GM23338 (cell line): ENCODE measurements around the gene MAP2K7.

Experiments used
- CREB1 ChIP-seq: fragments of 250-450 bp; sonication (Bioruptor Pico); IDR thresholded peaks from 2 replicates; pipeline ENCODE4 v1.5.0; 2020; ENCODE audit warnings: low read depth, mild to moderate bottlenecking, moderate library complexity
- EZH2 ChIP-seq: fragments of 200-600 bp; sonication (generic); IDR thresholded peaks from one replicate; pipeline ENCODE4 v1.8.0; 2017; ENCODE audit warnings: antibody characterized with exemption, mild to moderate bottlenecking, low read depth; ENCODE audit not compliant: unreplicated experiment
- EZH2phosphoT487 ChIP-seq: fragments of 200-600 bp; sonication (generic); IDR thresholded peaks from one replicate; pipeline ENCODE4 v1.8.1; 2018; ENCODE audit warnings: antibody characterized with exemption; ENCODE audit not compliant: unreplicated experiment
- JUNB ChIP-seq: IDR thresholded peaks from one replicate; pipeline ENCODE4 v1.6.1; 2016; ENCODE audit warnings: antibody characterized with exemption; ENCODE audit not compliant: unreplicated experiment
- POLR2AphosphoS5 ChIP-seq: IDR thresholded peaks from 2 replicates; pipeline ENCODE4 v1.6.1; 2016; ENCODE audit warnings: antibody characterized with exemption, low read depth
- ZNF331 ChIP-seq: fragments of 250-450 bp; sonication (Bioruptor Pico); IDR thresholded peaks from 2 replicates; pipeline ENCODE4 v1.5.0; 2020; ENCODE audit warnings: low read depth, mild to moderate bottlenecking, moderate library complexity
- TF ChIP-seq, protein P1 (sequence below), 2 experiments: fragments of 200-600 bp in 1 of 2; sonication (generic) in 1 of 2; conservative IDR thresholded peaks; 2 replicates each; pipeline versions ENCODE4 v1.5.1 to v1.6.1; 2016 to 2017; ENCODE audit warnings: antibody characterized with exemption in 2 of 2, low read depth in 2 of 2, mild to moderate bottlenecking in 2 of 2, moderate library complexity in 1 of 2
- TF ChIP-seq, protein P2 (sequence below): IDR thresholded peaks from one replicate; pipeline ENCODE4 v1.6.1; 2018; ENCODE audit warnings: antibody characterized with exemption; ENCODE audit not compliant: unreplicated experiment

- TF ChIP-seq, protein P1, sequence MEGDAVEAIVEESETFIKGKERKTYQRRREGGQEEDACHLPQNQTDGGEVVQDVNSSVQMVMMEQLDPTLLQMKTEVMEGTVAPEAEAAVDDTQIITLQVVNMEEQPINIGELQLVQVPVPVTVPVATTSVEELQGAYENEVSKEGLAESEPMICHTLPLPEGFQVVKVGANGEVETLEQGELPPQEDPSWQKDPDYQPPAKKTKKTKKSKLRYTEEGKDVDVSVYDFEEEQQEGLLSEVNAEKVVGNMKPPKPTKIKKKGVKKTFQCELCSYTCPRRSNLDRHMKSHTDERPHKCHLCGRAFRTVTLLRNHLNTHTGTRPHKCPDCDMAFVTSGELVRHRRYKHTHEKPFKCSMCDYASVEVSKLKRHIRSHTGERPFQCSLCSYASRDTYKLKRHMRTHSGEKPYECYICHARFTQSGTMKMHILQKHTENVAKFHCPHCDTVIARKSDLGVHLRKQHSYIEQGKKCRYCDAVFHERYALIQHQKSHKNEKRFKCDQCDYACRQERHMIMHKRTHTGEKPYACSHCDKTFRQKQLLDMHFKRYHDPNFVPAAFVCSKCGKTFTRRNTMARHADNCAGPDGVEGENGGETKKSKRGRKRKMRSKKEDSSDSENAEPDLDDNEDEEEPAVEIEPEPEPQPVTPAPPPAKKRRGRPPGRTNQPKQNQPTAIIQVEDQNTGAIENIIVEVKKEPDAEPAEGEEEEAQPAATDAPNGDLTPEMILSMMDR (conservative IDR thresholded peaks at IDR 0.05; ENCODE audit: low read depth in 2 of 2): peak; percentile 42 to 65; a peak in 3 of 4 replicates
- no peak for TF ChIP-seq EZH2
- TF ChIP-seq CREB1 (CRISPR knock-in tag): no peak
- no peak for TF ChIP-seq POLR2AphosphoS5
- TF ChIP-seq, protein P2, sequence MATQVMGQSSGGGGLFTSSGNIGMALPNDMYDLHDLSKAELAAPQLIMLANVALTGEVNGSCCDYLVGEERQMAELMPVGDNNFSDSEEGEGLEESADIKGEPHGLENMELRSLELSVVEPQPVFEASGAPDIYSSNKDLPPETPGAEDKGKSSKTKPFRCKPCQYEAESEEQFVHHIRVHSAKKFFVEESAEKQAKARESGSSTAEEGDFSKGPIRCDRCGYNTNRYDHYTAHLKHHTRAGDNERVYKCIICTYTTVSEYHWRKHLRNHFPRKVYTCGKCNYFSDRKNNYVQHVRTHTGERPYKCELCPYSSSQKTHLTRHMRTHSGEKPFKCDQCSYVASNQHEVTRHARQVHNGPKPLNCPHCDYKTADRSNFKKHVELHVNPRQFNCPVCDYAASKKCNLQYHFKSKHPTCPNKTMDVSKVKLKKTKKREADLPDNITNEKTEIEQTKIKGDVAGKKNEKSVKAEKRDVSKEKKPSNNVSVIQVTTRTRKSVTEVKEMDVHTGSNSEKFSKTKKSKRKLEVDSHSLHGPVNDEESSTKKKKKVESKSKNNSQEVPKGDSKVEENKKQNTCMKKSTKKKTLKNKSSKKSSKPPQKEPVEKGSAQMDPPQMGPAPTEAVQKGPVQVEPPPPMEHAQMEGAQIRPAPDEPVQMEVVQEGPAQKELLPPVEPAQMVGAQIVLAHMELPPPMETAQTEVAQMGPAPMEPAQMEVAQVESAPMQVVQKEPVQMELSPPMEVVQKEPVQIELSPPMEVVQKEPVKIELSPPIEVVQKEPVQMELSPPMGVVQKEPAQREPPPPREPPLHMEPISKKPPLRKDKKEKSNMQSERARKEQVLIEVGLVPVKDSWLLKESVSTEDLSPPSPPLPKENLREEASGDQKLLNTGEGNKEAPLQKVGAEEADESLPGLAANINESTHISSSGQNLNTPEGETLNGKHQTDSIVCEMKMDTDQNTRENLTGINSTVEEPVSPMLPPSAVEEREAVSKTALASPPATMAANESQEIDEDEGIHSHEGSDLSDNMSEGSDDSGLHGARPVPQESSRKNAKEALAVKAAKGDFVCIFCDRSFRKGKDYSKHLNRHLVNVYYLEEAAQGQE: no peak
- no peak for TF ChIP-seq JUNB
- TF ChIP-seq EZH2phosphoT487: no peak
- TF ChIP-seq ZNF331 (CRISPR knock-in tag): no peak
Measured at GRCh38 chr19:7861619-7862412, 41.9 kb upstream of the MAP2K7 start.
